Ovary (tissue), 3 donors: ENCODE data around the gene ISLR2.

Experiments used
- POLR2A ChIP-seq: fragments of 450-650 bp; IDR thresholded peaks from one replicate; pipeline ENCODE4 v1.6.1; 2017; ENCODE audit warnings: antibody characterized with exemption, mild to moderate bottlenecking, moderate library complexity
- TF ChIP-seq, protein P1 (sequence below), 3 donors: fragments of 450-650 bp in 2 of 3; fragments of 200-600 bp in 1 of 3; IDR thresholded peaks; one replicate each; pipeline versions ENCODE4 v1.5.1 to v1.8.0; 2016 to 2022; ENCODE audit warnings: antibody characterized with exemption in 3 of 3, mild to moderate bottlenecking in 1 of 3
- donor health status: DM: no; HTN: no; CAD: no.

GRCh38 chr15:74130155-74130848, at the start of gene ISLR2:
- TF ChIP-seq, protein P1, sequence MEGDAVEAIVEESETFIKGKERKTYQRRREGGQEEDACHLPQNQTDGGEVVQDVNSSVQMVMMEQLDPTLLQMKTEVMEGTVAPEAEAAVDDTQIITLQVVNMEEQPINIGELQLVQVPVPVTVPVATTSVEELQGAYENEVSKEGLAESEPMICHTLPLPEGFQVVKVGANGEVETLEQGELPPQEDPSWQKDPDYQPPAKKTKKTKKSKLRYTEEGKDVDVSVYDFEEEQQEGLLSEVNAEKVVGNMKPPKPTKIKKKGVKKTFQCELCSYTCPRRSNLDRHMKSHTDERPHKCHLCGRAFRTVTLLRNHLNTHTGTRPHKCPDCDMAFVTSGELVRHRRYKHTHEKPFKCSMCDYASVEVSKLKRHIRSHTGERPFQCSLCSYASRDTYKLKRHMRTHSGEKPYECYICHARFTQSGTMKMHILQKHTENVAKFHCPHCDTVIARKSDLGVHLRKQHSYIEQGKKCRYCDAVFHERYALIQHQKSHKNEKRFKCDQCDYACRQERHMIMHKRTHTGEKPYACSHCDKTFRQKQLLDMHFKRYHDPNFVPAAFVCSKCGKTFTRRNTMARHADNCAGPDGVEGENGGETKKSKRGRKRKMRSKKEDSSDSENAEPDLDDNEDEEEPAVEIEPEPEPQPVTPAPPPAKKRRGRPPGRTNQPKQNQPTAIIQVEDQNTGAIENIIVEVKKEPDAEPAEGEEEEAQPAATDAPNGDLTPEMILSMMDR (IDR thresholded peaks at IDR 0.05): no peak
- TF ChIP-seq POLR2A: no peak
